HG03139 (cell line): ENCODE measurements around the gene TMEM151B.
A peak's percentile ranks its signal among the peaks of the same experiment; 100 is the strongest.

Source experiments
- ATAC-seq: cut with Tn5 transposase; IDR thresholded peaks from one replicate; pipeline ENCODE4 v1.9.1; 2021; ENCODE audit not compliant: unreplicated experiment

Gene TMEM151B

GRCh38 chr6:44263354-44264100, 6.7 kb upstream of the TMEM151B start:
- no peak for ATAC-seq

- ATAC-seq = peak; percentile 37
Measured at GRCh38 chr6:44264154-44265006, 5.9 kb upstream of the TMEM151B start.

GRCh38 chr6:44265007-44265721, 5.1 kb upstream of the TMEM151B start, which contains the start of gene NFKBIE:
NFKBIE (minus strand) TSS chr6:44265551; CDS start chr6:44265346, 205 bp downstream.
- ATAC-seq = peak; percentile 36

GRCh38 chr6:44265722-44266233, 4.5 kb upstream of the TMEM151B start:
- ATAC-seq = no peak

GRCh38 chr6:44266347-44266746, 3.9 kb upstream of the TMEM151B start:
- ATAC-seq = no peak

GRCh38 chr6:44267252-44267651, 3.0 kb upstream of the TMEM151B start:
- ATAC-seq = no peak

GRCh38 chr6:44268095-44268628, 2.1 kb upstream of the TMEM151B start:
- ATAC-seq = no peak

GRCh38 chr6:44269178-44269920, 901 bp upstream of the TMEM151B start:
- no peak for ATAC-seq

GRCh38 chr6:44270526-44271405, 516 bp downstream of the TMEM151B start:
- no peak for ATAC-seq

GRCh38 chr6:44271406-44271723, 1.1 kb downstream of the TMEM151B start:
- no peak for ATAC-seq

- ATAC-seq = no peak
Measured at GRCh38 chr6:44271914-44272313, 1.7 kb downstream of the TMEM151B start.

GRCh38 chr6:44272529-44272928, 2.3 kb downstream of the TMEM151B start:
- no peak for ATAC-seq

- no peak for ATAC-seq
Measured at GRCh38 chr6:44272999-44273566, 2.8 kb downstream of the TMEM151B start.

- no peak for ATAC-seq
Measured at GRCh38 chr6:44273617-44274016, 3.4 kb downstream of the TMEM151B start.

GRCh38 chr6:44275271-44275748, 5.1 kb downstream of the TMEM151B start:
- ATAC-seq = no peak

GRCh38 chr6:44275749-44276648, 5.7 kb downstream of the TMEM151B start:
- no peak for ATAC-seq

GRCh38 chr6:44276667-44277640, 6.7 kb downstream of the TMEM151B start:
- no peak for ATAC-seq
